Stimulated activated CD8-positive, alpha-beta memory T cell treated with anti-CD3 and anti-CD28 coated beads, Interleukin-15, amount 100 ng/mL, for 1 hour (primary cell): ENCODE measurements around the gene PCSK5.
"Not testable (repeated sequence)": the region's sequence is repeated elsewhere in the genome, so short reads cannot be mapped to it uniquely, and the experiment has no call there.

Experiments
- DNase-seq: peaks from one replicate; pipeline ENCODE4 v3.0.0-alpha.2; 2020; ENCODE audit warnings: low read depth

PCSK5 gene

DNA sequence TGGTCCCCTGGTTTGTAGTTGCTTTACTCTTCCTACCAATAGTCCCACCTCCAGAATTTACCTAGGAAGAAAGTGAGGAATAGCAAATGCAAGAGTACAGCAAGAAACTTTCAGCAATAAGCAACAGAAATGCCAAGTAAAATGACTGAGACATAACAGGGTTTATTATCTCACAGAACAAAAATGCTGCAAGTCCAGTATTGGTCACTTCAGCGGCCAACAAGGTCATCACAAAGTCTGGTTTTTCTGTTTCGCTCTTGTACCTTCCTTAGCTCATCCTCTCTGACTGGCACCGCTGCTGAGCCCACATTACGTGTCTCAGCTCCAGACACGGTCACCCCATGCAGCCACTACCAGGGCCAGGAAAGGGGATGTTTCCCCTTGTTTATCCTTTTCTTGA lies 421.1 kb downstream of the PCSK5 start:
- no peak for DNase-seq

- DNase-seq = no peak
These were observed 423.3 kb downstream of the PCSK5 start for GRCh38 chr9:76313771-76314170.

- no peak for DNase-seq
These were observed 423.8 kb downstream of the PCSK5 start for GRCh38 chr9:76314321-76314720.

DNA sequence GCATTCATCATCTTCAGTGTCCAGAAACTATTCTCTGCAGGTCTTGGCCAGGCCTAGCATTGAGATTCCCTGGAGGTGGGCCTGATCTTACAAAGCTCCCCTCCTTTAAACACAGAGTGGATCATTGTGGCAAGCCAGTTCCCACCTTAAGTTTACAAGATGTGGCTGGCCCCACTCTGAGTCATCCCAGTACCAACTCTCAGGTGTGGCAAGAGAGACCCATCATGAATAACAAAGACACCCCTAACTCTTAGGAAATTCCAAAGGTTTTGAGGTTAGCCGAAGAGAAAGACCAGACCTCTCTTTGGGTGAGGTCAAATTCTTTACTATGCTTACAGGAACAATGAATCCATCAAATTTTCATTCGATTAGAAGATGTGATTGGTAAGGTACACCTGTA lies 425.6 kb downstream of the PCSK5 start:
- no peak for DNase-seq

GRCh38 chr9:76319466-76319865 lies 429.0 kb downstream of the PCSK5 start:
- DNase-seq = not testable (repeated sequence)

- DNase-seq = no peak
These were observed 430.8 kb downstream of the PCSK5 start for GRCh38 chr9:76321195-76321828.

- DNase-seq = no peak
These were observed 432.3 kb downstream of the PCSK5 start for GRCh38 chr9:76322810-76323209.

DNA sequence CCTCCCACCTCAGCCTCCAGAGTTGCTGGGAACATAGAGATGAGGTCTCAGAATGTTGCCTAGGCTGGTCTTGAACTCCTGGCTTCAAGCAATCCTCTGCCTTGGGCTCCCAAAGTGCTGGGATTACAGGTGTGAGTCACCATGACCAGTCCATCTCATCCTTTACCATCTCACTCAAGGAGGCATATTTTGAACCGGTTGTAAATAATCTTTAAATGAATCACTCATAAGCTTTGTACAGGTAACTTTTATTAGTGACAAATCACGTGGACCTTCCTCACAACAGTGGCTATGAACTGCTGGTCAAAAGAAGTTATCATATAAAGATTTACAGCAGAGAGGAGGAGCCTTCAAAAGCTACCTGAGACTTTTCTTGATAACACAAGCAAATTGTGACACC lies 433.0 kb downstream of the PCSK5 start:
- DNase-seq = no peak

DNA sequence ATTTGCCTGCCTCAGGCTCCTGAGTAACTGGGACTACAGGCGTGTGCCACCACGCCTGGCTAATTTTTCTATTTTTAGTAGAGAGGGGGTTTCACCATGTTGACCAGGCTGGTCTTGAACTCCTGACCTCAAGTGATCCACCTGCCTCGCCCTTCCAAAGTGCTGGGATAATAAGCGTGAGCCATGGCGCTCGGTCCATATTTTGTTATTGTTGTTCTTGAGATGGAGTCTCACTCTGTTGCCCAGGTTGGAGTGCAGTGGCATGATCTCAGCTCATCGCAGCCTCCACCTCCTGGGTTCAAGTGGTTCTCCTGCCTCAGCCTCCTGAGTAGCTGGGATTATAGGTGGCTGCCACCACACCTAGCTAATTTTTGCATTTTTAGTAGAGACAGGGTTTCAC lies 433.6 kb downstream of the PCSK5 start:
- not testable (repeated sequence) for DNase-seq

DNA sequence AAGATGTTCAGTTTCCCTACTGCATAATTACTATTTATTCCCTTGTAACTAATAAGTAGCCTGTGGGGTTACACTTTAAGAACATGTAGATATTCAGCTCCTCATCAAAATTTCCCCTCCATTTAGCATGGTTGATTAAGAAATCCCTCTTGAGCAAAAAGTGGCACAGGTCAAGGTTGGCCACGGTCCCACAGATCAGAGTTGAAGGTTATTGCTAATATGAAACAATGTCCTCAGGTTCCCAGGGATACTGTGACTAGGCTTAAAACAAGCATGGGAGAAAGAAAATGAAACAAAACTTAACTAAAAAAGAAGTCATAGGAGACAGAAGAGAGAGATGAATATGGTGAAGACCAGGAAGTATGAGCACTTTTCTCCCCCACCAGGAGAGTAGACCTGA lies 439.6 kb downstream of the PCSK5 start:
- no peak for DNase-seq

- no peak for DNase-seq
These were observed 442.9 kb downstream of the PCSK5 start for GRCh38 chr9:76333388-76333787.

DNA sequence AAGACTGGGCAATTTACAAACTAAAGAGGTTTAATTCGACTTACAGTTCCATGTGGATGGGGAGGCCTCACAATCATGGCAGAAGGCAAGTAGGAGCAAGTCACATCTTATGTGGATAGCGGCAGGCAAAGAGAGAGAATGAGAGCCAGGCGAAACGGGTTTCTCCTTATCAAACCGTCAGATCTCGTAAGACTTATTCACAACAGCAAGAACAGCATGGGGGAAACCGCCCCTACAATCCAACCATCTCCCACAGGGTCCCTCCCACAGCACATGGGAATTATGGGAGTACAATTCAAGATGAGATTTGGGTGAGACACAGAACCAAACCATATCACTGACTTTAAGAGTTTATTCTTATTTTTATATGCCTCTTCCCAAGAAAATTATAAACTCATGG lies 443.5 kb downstream of the PCSK5 start:
- DNase-seq = no peak

DNA sequence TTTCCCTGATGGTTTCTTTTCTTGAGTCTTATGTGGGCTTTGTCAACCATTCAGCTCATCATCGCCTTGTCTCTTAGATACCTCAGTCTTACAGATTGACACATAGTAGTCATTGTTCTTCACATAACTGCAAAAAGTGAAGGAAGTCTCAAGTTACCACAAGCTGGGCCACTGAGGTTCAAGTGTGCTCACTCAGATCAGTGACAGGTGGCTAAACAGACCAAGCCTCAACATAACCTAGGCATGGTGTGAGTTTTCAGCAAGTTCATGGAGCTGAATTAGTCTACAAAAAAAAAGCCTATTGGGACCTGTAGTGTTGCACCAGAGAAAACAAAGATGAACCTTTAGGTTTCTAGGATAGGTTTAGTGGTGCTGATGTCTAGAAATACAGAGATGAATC lies 445.6 kb downstream of the PCSK5 start:
- no peak for DNase-seq

- DNase-seq = no peak
These were observed 447.9 kb downstream of the PCSK5 start for GRCh38 chr9:76338418-76338817.

GRCh38 chr9:76341616-76342015 lies 451.1 kb downstream of the PCSK5 start:
- DNase-seq = no peak

DNA sequence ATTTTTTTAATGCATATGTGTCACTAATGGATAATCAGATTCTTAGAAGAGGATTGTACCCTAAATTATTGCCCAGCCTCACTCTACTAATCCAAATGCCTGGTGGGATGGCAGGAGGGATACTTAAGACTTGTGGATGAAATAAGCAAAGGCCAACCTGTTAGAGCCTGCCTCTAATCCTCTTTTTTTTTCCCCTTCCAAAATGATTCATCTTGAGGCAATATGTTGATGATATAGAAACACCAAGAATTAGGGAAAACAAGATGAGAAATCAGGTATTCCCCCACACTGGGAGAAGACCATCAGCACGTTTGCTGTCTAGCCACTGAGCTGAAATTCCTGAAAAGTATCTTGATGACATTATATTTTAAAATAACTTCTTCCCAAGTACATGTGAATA lies 451.7 kb downstream of the PCSK5 start:
- DNase-seq = no peak

- no peak for DNase-seq
These were observed 452.4 kb downstream of the PCSK5 start for GRCh38 chr9:76342858-76343257.

GRCh38 chr9:76349865-76350264 lies 459.4 kb downstream of the PCSK5 start:
- no peak for DNase-seq

DNA sequence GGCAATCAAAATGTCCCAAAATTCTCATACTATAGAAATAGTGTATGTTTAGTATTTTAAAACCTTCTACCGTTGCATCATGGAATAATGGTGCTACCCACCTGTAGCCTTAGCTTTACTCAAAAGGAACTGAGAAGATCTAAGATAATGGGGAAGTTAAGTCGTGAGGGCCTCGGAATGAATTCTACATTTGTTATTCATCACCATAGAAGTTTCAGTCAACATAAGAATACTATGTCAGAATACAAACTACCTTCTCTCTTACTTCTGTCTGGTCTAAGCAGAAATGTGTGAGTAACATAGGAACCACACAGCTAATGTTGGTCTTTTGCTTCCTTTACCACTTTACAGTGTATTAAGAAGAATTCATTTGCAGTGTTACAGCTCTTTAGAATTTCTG lies 460.5 kb downstream of the PCSK5 start:
- no peak for DNase-seq

DNA sequence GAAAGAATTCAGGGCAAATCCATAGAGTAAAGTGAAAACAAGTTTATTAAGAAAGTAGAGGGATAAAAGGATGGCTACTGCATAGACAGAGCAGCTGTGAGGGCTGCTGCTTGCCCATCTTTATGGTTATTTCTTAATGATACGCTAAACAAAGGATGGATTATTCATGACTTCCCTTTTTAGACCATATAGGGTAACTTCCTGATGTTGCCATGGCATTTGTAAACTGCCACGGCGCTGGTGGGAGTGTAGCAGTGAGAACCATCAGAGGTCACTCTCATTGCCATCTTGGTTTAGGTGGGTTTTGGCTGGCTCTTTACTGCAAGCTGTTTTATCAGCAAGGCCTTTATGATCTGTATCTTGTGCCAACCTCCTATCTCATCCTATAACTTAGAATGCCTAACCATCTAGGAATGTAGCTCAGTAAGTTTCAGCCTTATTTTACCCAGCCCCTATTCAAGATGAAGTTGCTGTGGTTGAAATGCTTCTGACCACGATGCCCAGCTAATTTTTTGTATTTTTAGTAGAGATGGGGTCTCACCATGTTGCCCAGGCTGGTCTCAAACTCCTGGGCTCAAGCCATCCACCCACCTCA lies 461.6 kb downstream of the PCSK5 start:
- DNase-seq = no peak

GRCh38 chr9:76353280-76353679 lies 462.8 kb downstream of the PCSK5 start:
- DNase-seq = no peak

DNA sequence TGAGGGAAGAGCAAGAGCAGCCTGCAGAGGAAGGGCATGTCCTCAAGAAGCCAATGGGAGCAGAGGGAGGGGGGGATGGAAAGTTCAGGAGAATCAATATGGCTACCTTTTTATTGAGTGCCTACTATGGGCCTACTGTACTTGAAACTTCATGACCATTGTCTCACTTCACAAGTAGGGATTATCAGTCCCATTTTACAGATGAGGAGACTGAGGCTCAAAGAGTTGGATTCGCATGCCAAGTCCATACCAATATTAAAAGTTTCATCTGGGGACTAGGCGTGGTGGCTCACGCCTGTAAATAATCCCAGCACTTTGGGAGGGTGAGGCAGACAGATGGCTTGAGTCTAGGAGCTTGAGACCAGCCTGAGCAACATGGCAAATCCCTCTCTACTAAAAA lies 463.7 kb downstream of the PCSK5 start:
- no peak for DNase-seq

GRCh38 chr9:76355886-76356285 lies 465.4 kb downstream of the PCSK5 start:
- no peak for DNase-seq

DNA sequence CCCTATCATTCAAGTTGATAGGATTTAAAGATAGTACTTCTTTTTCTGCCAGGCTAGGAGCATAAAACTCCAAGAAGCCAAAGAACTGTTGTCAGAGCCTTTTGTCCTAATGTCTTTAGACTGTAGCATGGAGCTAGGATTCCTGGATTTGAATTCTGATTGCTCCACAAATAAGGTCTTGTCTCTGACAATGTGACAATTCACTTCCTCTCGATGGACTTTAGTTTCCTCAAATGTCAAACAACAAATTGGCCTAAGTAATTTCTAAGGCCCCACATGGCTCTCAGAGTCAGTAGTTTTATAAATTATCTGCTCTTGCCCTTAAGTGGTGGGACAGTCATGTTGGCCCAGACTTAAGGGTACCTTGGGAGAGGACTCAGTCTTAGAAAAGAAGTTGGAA lies 467.1 kb downstream of the PCSK5 start:
- no peak for DNase-seq
